ENCODE measurements around the gene CRTAP. TPM values are rescaled to one million over a fixed set of nuclear protein-coding genes. Genes with fewer than 3 reads are reported as not detected.

The CRTAP gene
- total and polyA plus RNA-seq, 8 donors, result 228 to 248 (median 239) TPM

GRCh38 chr3:33171580-33171979, 57.8 kb downstream of the CRTAP start:
- no peak overlapping the region for H3K27ac ChIP-seq

GRCh38 chr3:33173103-33173502, 59.3 kb downstream of the CRTAP start:
- intact Hi-C loops (cut with DNase I), result no loop called here
- Histone ChIP-seq H3K4me3 (no peak overlapping the region), H3K9me3 (no peaks in the 10 kb centered on the region), H3K27ac (no peak overlapping the region), H3K27me3 (no peaks in the 10 kb centered on the region), H3K36me3 (no peaks in the 10 kb centered on the region), H3K4me1 (no peaks in the 10 kb centered on the region)
- DNase-seq, result peak in 1 of 4 donors; percentile 24
- ATAC-seq, result peak; percentile 62
- no peak for TF ChIP-seq CTCF (IDR thresholded peaks at IDR 0.05)

More at GRCh38 chr3:33171580-33171979, 57.8 kb downstream of the CRTAP start:
- Histone ChIP-seq H3K27me3 (no peaks in the 10 kb centered on the region), H3K4me1 (no peaks in the 10 kb centered on the region), H3K36me3 (no peaks in the 10 kb centered on the region), H3K9me3 (no peaks in the 10 kb centered on the region), H3K4me3 (no peak overlapping the region)
- DNase-seq (no peak), ATAC-seq (no peak)
- intact Hi-C loops (cut with DNase I), result no loop called here
- no peak for TF ChIP-seq CTCF (IDR thresholded peaks at IDR 0.05)

- DNase-seq, result no peak
- Histone ChIP-seq H3K4me3 (no peak overlapping the region), H3K4me1 (no peaks in the 10 kb centered on the region), H3K36me3 (no peaks in the 10 kb centered on the region), H3K27ac (no peak overlapping the region), H3K27me3 (no peaks in the 10 kb centered on the region), H3K9me3 (peaks cover 0 to 3% of the 10 kb centered on the region in 2 donors)
- ATAC-seq, result no peak
- no peak for TF ChIP-seq CTCF (IDR thresholded peaks at IDR 0.05)
- intact Hi-C loops (cut with DNase I), result no loop called here
These were observed 59.9 kb downstream of the CRTAP start for GRCh38 chr3:33173672-33174071.

- ATAC-seq (no peak), DNase-seq (no peak)
- no peak overlapping the region for H3K27ac ChIP-seq
- no peaks in the 10 kb centered on the region for H3K27me3 ChIP-seq
- peaks cover 0 to 6% of the 10 kb centered on the region in 2 donors for H3K9me3 ChIP-seq
- no peak for TF ChIP-seq CTCF (IDR thresholded peaks at IDR 0.05)
- no peak overlapping the region for H3K4me3 ChIP-seq
- intact Hi-C loops (cut with DNase I), result no loop called here
- no peaks in the 10 kb centered on the region for H3K36me3 ChIP-seq
- no peaks in the 10 kb centered on the region for H3K4me1 ChIP-seq
These were observed 60.3 kb downstream of the CRTAP start for GRCh38 chr3:33174095-33174494.

GRCh38 chr3:33174711-33175414, 61.0 kb downstream of the CRTAP start:
- Histone ChIP-seq H3K4me1 (no peaks in the 10 kb centered on the region), H3K27me3 (no peaks in the 10 kb centered on the region), H3K9me3 (peaks cover 0 to 9% of the 10 kb centered on the region in 2 donors), H3K27ac (no peak overlapping the region), H3K36me3 (no peaks in the 10 kb centered on the region), H3K4me3 (no peak overlapping the region)
- TF ChIP-seq CTCF (IDR thresholded peaks at IDR 0.05), result no peak
- intact Hi-C loops (cut with DNase I), result no loop called here
- DNase-seq (peak in 1 of 4 donors; percentile 73), ATAC-seq (no peak)
